LHCN-M2 (cell line): ENCODE data around the gene AFG1L. TPM values are rescaled to one million over a fixed set of nuclear protein-coding genes. Genes with fewer than 3 reads are reported as not detected.
"Not testable (repeated sequence)": the region's sequence is repeated elsewhere in the genome, so short reads cannot be mapped to it uniquely, and the experiment has no call there.

Experiments used
- DNase-seq: peaks from one replicate; pipeline ENCODE4 v3.0.0-alpha.2; 2012; ENCODE audit warnings: low read depth
- total RNA-seq: library from RNA; depleted of rRNA; stranded (reverse); fragments of >200 nt; gene quantifications from 2 replicates; pipeline ENCODE4 v1.2.3, GENCODE V29; 2014

AFG1L gene
- total RNA-seq, 1 experiment from 2014 or later = 6.6 TPM

DNA sequence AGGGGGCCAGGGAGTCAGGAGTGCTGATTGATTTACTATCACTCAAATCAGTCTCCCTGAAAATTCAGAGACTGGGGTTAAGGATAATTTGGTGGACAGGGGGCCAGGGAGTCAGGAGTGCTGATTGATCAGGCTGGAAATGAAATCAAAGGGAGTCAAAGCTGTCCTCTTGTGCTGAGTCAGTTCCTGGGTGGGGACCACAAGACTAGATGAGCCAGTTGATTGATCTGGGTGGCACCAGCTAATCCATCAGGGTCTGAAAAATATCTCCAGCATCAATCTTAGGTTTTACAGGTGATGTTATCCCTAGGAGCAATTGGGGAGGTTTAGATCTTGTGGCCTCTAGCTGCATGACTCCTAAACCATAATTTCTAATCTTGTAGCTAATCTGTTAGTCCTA, 6.1 kb upstream of the AFG1L start:
- DNase-seq = no peak

DNA sequence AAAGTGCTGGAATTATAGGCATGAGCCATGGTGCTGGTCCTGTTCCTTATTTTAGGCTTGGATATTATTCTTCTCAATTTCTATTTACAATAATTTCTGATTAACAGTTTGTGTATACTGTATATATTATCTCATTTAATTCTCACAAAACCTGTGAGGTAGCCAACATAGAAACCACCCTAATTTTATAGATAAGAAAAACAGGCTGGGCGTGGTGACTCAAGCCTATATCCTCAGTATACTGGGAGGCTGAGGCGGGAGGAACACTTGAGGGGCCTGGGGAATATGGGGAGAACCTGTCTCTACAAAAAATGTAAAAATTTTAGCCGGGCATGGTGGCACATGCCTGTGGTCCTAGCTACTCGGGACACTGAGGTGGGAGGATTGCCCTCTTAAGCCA, 3.8 kb upstream of the AFG1L start:
- DNase-seq = no peak

DNA sequence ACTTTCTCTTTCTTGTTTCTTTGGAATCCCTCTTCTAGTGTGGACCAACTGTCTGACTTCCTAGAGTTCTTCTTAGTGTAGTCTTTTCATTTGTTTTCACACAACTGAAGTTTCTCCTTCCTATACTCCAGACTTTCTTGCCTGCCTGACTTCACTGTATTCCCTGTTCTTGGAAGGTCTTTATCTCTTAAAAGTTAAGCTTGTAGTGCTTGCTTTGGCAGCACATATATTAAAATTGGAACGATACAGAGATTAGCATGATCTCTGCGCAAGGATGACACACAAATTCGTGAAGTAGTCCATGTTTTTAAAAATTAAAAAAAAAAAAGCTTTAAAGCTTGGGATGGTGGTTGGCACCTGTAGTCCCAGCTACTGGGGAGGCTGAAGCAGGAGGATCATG, 2.3 kb upstream of the AFG1L start:
- not testable (repeated sequence) for DNase-seq

DNA sequence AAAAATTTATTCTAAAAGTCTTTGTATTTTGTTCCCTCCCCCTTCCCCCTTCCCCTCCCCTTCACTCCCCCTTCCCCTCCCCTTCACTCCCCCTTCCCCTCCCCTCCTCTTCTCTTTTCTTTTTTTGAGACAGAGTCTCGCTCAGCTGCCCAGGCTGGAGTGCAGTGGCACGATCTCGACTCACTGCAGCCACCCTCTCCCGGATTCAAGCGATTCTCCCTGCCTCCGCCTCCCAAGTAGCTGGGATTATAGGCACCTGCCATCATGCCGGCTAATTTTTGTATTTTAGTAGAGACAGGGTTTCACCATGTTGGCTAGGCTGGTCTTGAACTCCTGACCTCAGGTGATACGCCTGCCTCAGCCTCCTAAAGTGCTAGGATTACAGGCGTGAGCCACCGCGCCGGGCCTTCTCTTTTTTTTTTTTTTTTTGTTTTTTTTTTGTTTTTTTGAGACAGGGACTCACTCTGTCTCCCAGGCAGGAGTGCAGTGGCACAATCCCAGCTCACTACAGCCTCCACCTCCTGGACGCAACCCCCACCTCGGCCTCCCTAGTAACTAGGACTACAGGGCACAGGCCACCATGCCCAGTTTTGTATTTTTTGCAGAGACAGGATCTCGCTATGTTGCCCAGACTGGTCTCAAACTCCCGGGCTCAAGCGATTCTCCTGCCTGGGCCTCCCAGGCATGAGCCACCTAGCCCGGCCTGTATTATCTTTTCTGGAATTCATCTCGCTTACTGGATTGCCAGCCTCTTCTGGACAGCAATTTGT, 1.1 kb upstream of the AFG1L start:
- DNase-seq = no peak

DNA sequence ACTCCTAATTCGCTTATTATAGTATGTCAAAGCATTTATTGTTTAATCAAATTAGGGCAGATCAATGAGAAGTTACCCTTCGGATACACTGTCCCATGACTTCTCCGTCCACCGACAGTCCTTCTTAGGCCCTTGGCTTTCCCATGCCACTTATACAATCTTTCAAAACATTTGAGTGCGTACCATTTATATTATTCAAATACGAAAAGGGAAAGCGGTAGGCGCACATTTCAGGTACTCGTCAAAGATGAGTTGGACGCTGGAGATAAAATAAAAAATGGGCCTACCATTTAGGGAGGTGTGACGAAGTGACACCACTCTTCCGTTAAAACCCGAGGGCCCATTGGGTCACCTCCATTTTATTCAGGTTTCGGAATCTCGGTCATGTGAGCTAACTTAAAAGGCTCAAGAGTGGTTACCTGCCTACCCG, 542 bp upstream of the AFG1L start:
- DNase-seq = no peak

DNA sequence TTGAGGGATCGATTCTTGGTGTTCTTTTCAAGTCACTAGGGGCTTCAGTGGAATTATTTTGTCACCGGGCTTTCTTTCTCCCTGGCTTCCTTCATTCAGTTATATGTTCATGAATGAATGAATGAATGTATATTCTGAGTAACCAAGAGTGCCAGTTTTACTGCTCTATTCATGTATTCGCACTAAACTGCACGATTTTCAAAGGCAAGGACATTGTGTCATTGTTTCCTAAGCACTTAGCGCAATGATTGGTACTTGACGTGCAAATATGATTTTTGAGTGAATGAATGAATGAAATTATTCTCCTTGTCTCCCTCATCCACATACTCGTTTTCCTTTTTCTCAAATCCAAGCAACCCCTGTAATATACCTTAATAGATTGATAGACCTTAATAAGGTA, 822 bp downstream of the AFG1L start:
- no peak for DNase-seq

DNA sequence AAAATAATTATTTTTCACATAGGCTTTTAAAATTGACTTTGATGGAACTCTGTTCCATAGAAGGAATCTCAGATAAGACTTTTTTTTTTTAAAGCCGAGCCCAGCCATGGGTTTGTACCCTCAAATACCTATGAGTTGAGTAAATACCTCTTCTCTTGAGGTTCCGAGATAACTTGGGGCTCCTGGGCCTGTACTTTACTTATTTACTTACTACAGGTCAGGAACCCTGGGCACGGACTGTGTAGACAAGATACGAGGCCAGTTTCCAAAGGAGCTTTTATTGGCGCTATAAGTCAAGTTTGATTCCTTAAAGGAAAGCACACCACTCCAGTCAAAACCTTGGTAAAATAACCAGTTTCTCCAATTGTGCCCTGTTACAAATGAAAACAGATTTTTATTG, 7.5 kb downstream of the AFG1L start:
- DNase-seq = no peak

DNA sequence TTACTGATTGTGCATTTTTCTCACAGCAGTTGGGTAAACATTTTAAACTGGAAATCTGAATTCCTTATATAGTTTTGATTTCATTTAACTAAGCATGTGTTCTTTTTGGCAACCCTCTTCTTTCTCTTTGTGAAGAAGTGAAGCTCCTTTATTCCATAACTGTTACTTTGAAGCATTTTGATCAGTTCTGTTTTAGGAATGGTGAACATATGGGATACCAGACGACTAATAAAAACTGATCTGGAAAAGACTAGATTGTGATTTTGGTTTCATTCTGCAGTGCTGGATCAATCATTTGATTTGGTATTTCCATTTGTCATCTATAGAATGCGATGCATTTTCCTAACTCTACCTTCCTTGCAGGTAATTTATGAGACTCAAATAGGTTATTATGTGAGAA, 9.8 kb downstream of the AFG1L start:
- no peak for DNase-seq

DNA sequence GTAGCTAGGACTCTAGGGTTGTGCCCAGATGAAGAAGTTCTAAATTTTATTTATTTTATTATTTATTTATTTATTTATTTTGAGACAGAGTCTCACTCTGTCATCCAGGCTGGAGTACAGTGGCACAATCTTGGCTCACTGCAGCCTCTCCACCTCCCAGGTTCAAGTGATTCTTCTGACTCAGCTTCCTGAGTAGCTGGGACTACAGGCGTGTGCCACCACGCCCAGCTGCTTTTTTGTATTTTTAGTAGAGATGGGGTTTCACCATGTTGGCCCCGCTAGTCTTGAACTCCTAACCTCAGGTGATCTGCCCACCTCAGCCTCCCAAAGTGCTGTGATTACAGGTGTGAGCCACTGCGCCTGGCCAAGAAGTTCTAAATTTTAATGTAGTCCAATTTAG, 13.8 kb downstream of the AFG1L start:
- not testable (repeated sequence) for DNase-seq

DNA sequence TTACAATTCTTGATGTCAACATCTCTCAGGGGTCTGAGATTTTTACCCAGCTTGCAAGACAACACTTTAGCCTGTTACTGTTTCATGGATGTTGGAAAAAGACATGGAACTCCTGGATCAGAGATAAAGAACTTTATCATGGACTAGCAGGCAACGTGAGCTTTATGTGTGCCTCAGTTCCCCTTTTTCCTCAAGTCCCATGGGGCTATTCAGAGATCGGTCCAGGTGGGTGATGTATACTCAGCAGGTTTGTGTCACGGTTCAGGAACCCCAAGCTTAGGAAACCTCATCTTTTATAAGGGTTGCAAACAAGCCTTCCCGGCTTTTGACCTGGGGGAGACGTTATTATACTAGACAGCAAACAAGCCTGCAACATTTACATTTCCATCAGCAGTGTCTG, 15.0 kb downstream of the AFG1L start:
- DNase-seq = no peak

DNA sequence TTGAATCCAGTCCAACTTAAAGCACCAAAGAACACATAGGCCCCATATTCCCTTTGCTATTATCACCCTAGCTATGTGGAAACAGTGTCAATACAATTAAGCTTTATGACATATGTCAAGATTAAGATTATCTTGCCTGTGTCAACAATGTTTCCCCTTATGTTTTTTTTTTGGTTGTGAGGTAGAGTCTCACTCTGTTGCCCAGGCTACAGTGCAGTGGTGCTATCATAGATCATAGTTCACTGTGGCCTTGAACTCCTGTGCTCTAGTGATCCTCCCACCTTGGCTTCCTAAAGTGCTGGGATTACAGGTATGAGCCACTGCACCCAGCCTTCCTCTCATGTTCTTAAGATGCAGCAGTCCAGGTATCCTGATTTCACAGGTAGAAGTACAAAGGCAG, 17.8 kb downstream of the AFG1L start:
- DNase-seq = no peak

DNA sequence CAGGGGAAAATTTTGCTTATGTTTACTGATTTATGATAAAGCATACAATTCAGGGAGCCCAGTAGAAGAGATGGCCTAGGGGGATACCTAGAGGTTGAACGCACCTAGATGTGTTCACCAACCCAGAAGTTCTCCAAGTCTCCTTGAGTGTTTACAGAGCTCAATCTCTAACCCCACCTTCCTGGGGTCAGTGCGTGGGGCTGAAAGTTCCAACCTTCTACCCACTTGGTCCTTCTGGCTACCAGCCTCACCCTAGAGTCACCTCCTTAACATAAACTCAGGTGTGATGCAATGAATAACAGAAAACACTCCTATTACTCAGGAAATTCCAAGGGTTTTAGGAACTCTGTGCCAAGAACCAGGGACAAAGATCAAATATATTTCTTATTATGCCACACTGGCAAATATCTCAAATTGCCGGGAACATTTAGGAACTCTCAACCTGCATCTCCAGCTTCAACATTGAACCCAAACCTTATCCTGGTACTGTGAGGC, 26.4 kb downstream of the AFG1L start:
- no peak for DNase-seq

DNA sequence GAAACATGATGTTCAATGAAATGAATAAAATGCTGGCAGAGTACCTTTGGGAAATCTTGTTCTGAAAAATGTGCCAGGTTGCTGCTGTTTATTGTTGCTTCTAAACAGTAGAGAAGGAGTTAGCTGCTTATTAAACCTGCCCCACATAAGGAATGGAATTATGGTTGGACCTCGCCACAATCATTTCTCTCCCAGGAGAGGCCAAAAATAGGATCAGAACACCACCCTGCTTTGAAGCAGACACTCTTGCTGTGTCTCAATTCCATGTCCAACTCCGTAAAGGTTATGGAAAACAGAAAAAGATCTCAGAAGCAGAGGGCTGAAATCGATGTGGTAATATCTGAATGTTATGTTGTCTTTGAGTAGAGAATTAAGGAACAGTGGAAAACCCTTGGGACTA, 27.9 kb downstream of the AFG1L start:
- no peak for DNase-seq

DNA sequence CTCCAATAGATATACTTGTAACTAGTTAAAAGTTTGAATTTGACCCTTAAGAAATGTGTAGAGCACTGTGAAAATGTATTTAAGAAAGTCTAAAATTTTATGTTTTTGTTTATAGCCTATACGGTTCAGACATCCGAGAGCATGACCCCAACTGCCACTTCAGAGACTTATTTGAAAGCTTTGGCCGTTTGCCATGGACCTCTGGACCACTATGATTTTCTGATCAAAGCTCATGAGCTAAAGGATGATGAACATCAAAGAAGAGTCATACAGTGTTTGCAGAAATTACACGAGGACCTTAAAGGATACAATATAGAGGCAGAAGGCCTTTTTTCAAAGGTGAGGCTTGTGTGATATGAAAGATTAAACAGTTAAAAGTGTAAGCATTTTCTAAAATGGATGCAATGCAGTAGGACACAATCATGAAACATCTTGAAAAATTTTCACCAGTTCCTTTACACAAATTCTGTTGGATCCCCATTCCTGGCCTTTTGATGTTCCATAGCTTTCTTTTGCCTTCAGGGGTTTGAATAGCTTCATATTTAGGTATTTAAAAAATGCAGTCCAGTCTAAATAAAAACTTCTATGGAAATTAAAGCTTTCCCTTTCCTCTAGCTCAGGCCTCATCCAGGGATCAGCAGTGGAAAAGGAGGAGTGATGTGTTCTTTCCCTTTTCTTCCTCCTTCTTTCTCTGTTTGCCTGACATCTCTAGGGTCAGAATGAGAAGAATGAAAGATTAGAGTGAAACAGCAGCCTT, 29.0 kb downstream of the AFG1L start:
- DNase-seq = no peak

DNA sequence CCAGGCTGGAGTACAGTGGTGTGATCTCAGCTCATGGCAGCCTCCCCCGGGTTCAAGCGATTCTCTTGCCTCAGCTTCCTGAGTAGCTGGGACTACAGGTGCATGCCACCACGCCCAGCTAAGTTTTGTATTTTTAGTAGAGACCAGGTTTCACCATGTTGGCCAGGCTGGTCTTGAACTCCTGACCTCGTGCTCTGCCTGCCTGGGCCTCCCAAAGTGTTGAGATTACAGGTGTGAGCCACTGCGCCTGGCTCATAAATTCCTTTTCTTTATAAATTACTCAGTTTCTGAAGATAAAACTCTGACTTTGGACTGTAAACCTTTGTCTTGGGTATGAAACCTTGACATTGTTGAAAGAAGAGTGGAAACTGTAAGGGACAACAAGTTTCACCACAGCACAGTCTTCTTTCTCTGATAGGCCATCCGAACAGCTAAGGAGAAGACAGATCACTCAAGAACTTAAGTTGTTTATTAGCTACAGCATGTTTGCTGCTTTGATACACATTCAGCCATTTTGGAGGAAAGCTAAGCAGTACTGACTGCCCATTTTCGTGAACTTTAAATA, 35.4 kb downstream of the AFG1L start:
- DNase-seq = not testable (repeated sequence)

DNA sequence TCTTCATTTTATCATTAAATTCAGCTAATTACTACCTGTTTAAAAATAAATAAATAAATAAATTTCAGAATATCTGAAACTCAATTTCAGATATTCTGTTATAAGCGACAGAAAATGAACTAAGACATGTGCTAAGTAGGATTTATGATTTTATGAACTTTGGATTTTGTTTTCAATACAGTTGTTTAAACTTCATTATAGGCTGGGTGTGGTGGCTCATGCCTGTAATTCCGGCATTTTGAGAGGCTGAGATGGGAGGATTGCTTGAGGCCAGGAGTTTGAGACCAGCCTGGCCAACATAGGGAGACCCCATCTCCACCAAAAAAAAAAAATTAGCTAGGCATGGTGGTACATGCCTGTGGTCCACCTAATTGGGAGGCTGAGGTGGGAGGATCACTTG, 36.0 kb downstream of the AFG1L start:
- DNase-seq = no peak

DNA sequence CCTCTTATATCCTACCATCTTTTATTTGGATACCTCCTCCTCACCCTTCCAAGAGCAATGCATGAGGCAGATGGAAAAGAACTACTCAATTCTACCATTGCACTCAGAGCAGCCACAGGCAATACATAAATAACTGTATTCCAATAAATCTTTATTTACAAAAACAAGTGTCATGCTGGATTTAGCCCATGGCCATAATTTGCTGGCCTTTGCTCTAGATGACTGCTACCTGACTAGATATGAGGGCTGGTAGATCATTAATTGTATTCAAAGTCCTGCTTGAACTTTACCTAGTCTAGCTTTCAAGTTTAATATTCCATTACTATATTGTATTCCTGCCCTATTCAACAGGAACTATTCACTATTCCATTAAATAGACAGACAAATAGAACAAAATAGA, 37.1 kb downstream of the AFG1L start:
- no peak for DNase-seq

DNA sequence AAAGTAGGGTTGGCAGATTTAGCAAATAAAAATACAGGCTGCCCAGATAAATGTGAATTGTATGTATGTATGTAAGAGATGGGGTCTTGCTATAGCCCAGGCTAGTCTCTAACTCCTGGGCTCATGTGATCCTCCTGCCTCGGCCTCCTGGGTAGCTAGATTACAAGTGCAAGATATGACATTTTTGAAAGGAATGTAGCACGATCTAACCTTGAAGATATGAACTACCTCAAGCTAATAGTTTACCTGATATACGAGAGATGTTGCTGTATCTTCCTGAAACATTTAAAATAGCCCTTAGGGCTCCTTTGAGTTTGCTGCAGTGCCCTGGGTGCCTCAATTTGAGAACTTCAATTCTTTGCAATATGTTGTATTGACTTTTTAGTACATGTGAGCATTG, 42.1 kb downstream of the AFG1L start:
- no peak for DNase-seq

DNA sequence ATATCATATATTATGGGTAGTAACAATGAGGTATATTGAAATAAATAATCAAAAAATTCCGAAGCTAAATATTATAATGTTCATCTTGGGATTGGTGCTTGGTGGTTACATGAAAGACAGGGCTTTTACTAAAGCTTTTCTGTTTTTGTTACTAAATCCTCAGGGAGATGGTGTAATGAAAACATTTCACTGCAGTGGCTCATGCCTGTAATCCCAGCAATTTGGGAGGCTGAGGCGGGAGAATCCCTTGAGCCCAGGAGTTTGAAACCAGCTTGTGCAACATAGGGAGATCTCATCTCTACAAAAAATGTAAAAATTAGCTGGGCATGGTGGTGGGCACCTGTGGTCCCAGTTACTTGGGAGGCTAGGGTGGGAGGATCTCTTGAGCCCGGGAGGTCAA, 42.9 kb downstream of the AFG1L start:
- DNase-seq = peak; percentile 20

DNA sequence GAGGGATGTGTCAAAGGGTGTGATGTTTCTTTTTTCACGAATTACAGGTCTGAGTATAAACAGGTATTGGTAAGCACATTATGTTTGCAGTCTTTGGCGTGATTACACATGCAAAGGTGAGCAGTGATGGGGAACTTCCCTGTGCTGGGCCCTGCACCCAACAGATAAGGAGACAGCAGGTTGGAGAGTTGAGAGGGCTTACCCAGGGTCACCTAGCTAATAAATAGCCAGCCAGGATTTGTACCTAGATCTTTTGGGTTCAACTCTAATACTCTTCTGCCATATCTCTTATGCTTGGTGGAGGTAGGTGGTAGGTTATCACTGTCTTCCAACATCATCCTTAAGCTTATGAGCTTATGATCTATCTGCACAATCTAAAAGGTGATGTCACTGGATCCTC, 46.5 kb downstream of the AFG1L start:
- no peak for DNase-seq

DNA sequence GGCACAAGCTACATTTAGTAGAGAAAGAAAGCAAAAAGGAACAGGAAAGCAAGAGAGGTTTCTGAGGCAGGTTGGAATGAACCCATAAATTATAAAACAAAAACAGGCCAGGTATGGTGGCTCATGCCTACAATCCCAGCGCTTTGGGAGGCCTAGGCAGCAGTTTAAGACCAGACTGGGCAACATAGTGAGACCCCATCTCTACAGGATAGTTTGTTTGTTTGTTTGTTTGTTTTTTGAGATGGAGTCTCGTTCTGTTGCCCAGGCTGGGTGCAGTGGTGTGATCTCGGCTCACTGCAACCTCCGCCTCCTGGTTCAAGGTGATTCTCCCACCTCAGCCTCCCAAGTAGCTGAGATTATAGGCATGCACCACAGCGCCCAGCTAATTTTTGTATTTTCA, 49.0 kb downstream of the AFG1L start:
- DNase-seq = no peak

DNA sequence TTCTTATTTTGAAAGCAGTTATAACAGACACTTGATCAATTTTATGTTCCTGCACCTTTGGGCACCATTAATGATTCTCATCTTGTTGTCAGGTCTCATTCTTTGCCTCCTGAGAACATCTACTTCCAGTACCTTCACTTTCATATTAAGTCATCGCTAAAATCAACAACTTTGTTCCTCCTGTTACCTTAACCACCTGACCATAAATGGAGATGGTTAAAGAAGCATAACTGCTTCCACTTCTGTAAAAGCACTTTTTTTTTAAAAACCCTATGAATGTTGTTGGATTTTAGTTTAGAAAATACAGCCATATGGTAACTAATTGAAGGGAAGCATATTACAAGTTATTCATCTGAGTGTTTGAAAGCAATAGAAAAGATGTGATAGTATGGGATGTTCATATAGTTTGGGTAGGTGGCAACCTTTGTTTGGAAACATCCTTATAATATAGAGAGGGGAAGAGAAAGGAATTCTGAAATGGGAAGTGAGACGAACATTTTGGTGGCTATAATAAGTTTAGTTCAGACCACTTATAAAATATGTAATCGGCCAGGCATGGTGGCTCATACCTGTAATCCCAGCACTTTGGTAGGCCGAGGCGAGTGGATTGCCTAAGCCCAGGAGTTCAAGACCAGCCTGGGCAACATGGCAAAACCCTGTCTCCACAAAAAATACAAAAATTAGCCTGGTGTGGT, 53.9 kb downstream of the AFG1L start:
- DNase-seq = no peak
